PC-3 (cell line): Measurements from ENCODE around the gene TACO1. TPM values are rescaled to one million over a fixed set of nuclear protein-coding genes. Genes with fewer than 3 reads are reported as not detected.

Experiments used
- ATAC-seq: fragments of 200-7000 bp; cut with Tn5 transposase; 2 replicates; pipeline ENCODE4 v1.9.1; 2020; ENCODE audit warnings: mild to moderate bottlenecking, moderate library complexity
- BruUV-seq: library from RNA; stranded (reverse); fragments of 400-500 nt; replicated peaks from 2 replicates; lab custom pipeline; 2021; lab: Mats Ljungman, UMichigan
- CTCF ChIA-PET: fragments of 300-600 bp; sonication (Branson Sonifier 250); formaldehyde crosslinking; loops from one replicate; lab custom pipeline; 2022; ENCODE audit warnings: antibody characterized with exemption; lab: Charles Lee
- POLR2A ChIA-PET: fragments of 300-600 bp; sonication (Branson Sonifier 250); formaldehyde crosslinking; loops from one replicate; lab custom pipeline; 2022; ENCODE audit warnings: antibody characterized with exemption; ENCODE audit not compliant: unreplicated experiment; lab: Charles Lee
- DNase-seq: peaks from one replicate; pipeline ENCODE4 v3.0.0-alpha.2; 2015
- H2AFZ ChIP-seq: fragments of 300-600 bp; sonication (generic); 2 replicates; pipeline ENCODE4 v1.6.0; 2016; ENCODE audit warnings: antibody characterized with exemption, low read length
- H3F3A ChIP-seq: fragments of 300-600 bp; sonication (generic); one replicate; pipeline ENCODE4 v1.6.0; 2017; ENCODE audit warnings: antibody characterized with exemption, low read length, control low read depth, mild to moderate bottlenecking; ENCODE audit not compliant: unreplicated experiment
- H3K27ac ChIP-seq: fragments of 300-600 bp; sonication (generic); 2 replicates; pipeline ENCODE4 v1.5.1; 2016; ENCODE audit warnings: mild to moderate bottlenecking, low read length
- H3K27me3 ChIP-seq: fragments of 300-600 bp; sonication (generic); 2 replicates; pipeline ENCODE4 v1.6.1; 2016; ENCODE audit warnings: low read length, mixed read lengths
- H3K36me3 ChIP-seq: fragments of 300-600 bp; sonication (generic); 2 replicates; pipeline ENCODE4 v1.6.1; 2016; ENCODE audit warnings: low read depth, mixed run types, low read length, mixed read lengths
- H3K4me1 ChIP-seq: fragments of 300-600 bp; sonication (generic); 2 replicates; pipeline ENCODE4 v1.5.1; 2016; ENCODE audit warnings: low read length; ENCODE audit not compliant: insufficient read depth
- H3K4me2 ChIP-seq: fragments of 300-600 bp; sonication (generic); 2 replicates; pipeline ENCODE4 v1.6.0; 2016; ENCODE audit warnings: low read length
- H3K4me3 ChIP-seq: fragments of 300-600 bp; sonication (generic); 2 replicates; pipeline ENCODE4 v1.5.1; 2016; ENCODE audit warnings: mild to moderate bottlenecking, low read length, mixed read lengths
- H3K79me2 ChIP-seq: fragments of 300-600 bp; sonication (generic); 2 replicates; pipeline ENCODE4 v1.6.1; 2017; ENCODE audit warnings: low read length, mixed read lengths
- H3K9ac ChIP-seq: fragments of 300-600 bp; sonication (generic); 2 replicates; pipeline ENCODE4 v1.6.0; 2016; ENCODE audit warnings: mild to moderate bottlenecking, low read length
- H3K9me2 ChIP-seq: fragments of 300-600 bp; sonication (generic); replicated peaks from 2 replicates; pipeline ENCODE4 v1.6.1; 2016; ENCODE audit warnings: mixed run types, low read length, mixed read lengths
- H3K9me3 ChIP-seq: fragments of 300-600 bp; sonication (generic); 2 replicates; pipeline ENCODE4 v1.6.1; 2016; ENCODE audit warnings: low read length, mixed read lengths
- H4K20me1 ChIP-seq: fragments of 300-600 bp; sonication (generic); 2 replicates; pipeline ENCODE4 v1.6.1; 2016; ENCODE audit warnings: low read length, mixed read lengths
- CTCF ChIP-seq: fragments of 300-600 bp; sonication (generic); conservative IDR thresholded peaks from 2 replicates; pipeline ENCODE4 v1.5.1; 2017; ENCODE audit warnings: antibody characterized with exemption, low read depth, mild to moderate bottlenecking, low read length
- EZH2 ChIP-seq: fragments of 300-600 bp; sonication (generic); IDR thresholded peaks from one replicate; pipeline ENCODE4 v1.6.1; 2017; ENCODE audit warnings: antibody characterized with exemption, mild to moderate bottlenecking, low read length; ENCODE audit not compliant: unreplicated experiment
- EZH2phosphoT487 ChIP-seq: fragments of 300-600 bp; sonication (generic); IDR thresholded peaks from 2 replicates; pipeline ENCODE4 v1.6.1; 2018; ENCODE audit warnings: mild to moderate bottlenecking, antibody characterized with exemption, low read length, borderline replicate concordance
- intact Hi-C: fragments of 100-400 bp; cut with micrococcal nuclease; formaldehyde crosslinking; loops from 2 replicates; pipeline ENCODE4 v1.9.0; 2023
- total RNA-seq: library from RNA; depleted of rRNA; stranded (reverse); fragments of >200 nt; gene quantifications from 2 replicates; pipeline ENCODE4 v1.2.3, GENCODE V29; 2014

The TACO1 gene
- total RNA-seq, 1 experiment from 2014 or later, result 47.9 TPM

DNA sequence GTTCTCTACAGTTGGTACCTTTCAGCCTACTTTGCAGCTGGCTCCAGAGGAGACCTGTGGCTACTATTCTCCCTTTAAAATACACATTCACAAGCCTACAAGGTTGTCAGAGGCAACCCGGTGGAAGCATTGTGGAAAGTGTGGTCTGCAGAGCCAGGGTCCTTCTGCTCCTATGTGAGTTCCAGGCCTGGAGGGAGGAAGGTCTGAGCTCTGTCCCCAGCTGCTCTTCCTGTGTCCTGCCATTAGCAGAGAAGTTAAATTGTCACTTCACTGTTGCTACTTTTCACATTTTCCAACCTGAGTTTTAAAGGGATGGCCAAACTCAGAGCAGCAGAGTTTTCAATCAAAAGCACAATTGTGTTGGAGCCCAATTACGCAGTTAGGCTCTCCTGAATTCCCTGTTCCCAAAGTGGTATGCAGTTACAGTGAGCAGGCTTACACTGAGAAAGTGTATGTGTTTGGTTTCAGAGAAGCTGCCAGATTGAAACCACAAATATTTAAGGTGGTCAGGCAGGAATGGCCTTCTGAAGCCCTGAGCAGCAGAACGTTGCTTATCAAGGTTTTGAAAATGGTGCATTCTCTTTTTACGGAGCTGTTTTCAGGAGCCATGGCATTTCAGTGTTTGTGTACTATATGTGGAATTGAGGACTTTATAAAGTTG, 46.5 kb downstream of the TACO1 start:
- H3K9me3 ChIP-seq, result no peaks in the 10 kb centered on the region
- H3F3A ChIP-seq, result no peaks in the 10 kb centered on the region
- ChIA-PET CTCF (no interaction called here), POLR2A (interaction anchor here (0.6 kb wide), 1 partner anchor 25 kb away, joined by 23 read pairs; no protein-coding TSS in a partner anchor)
- H4K20me1 ChIP-seq, result no peaks in the 10 kb centered on the region
- no peaks in the 10 kb centered on the region for H3K27me3 ChIP-seq
- no peaks in the 10 kb centered on the region for H3K36me3 ChIP-seq
- ATAC-seq (peak; percentile 88), DNase-seq (peak; percentile 81)
- TF ChIP-seq EZH2, result no peak
- no peak for TF ChIP-seq EZH2phosphoT487
- TF ChIP-seq CTCF, result no peak
- 0 out of 2 replicates have a peak overlapping the region, but pooled peaks have one; percentile 0 for H3K27ac ChIP-seq
- no peak overlapping the region for H3K9ac ChIP-seq
- no peaks in the 10 kb centered on the region for H3K9me2 ChIP-seq
- no peaks in the 10 kb centered on the region for H3K79me2 ChIP-seq
- BruUV-seq, result TSS peak; percentile 22
- H3K4me3 ChIP-seq, result no peak overlapping the region
- intact Hi-C loops, result no loop called here
- peaks cover 14% of the 10 kb centered on the region for H3K4me1 ChIP-seq
- peak overlapping the region; percentile 26 for H3K4me2 ChIP-seq
- H2AFZ ChIP-seq, result no peak overlapping the region

DNA sequence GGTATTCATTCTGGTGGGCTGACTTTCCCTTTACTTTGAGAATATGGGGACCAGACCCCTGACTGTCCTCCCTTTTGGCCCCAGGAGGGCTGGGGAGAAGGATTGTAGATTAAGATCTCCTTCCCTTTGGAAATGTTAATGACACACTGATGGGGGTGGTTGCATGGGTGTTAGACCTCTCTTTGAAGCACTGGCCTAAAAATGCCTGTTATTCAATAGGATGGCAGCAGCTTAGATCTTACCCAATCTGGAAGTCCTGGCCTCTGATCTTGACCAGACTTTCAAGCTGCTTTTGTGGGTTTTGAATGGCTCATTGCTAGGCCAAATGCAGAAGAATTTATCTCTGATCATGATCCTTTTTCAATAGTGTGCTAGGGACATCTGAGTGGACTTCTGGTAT, 47.2 kb downstream of the TACO1 start:
- no peaks in the 10 kb centered on the region for H4K20me1 ChIP-seq
- no peak overlapping the region for H2AFZ ChIP-seq
- H3K36me3 ChIP-seq, result peaks cover 2% of the 10 kb centered on the region; the same call in 1 of the 2 replicates
- H3K79me2 ChIP-seq, result no peaks in the 10 kb centered on the region
- ATAC-seq (no peak), DNase-seq (no peak)
- intact Hi-C loops, result no loop called here
- no peaks in the 10 kb centered on the region for H3F3A ChIP-seq
- H3K9me3 ChIP-seq, result no peaks in the 10 kb centered on the region
- H3K27me3 ChIP-seq, result no peaks in the 10 kb centered on the region
- no peak overlapping the region for H3K4me3 ChIP-seq
- no TSS peak for BruUV-seq
- peaks cover 14% of the 10 kb centered on the region for H3K4me1 ChIP-seq
- no peaks in the 10 kb centered on the region for H3K9me2 ChIP-seq
- ChIA-PET POLR2A (no interaction called here), CTCF (no interaction called here)
- peak overlapping the region; percentile 26; the same call in 1 of the 2 replicates for H3K4me2 ChIP-seq
- no peak for TF ChIP-seq EZH2
- H3K27ac ChIP-seq, result no peak overlapping the region
- no peak overlapping the region for H3K9ac ChIP-seq

- CTCF ChIA-PET, result no interaction called here
These were observed 49.1 kb downstream of the TACO1 start for GRCh38 chr17:63649813-63650212.

More at GRCh38 chr17:63649813-63650212, 49.1 kb downstream of the TACO1 start:
- POLR2A ChIA-PET, result no interaction called here
- H3K27ac ChIP-seq, result no peak overlapping the region
- no peaks in the 10 kb centered on the region for H3F3A ChIP-seq
- H3K27me3 ChIP-seq, result no peaks in the 10 kb centered on the region
- TF ChIP-seq CTCF (no peak), EZH2 (no peak), EZH2phosphoT487 (no peak)
- no peak overlapping the region for H3K4me3 ChIP-seq
- H3K9me3 ChIP-seq, result no peaks in the 10 kb centered on the region
- no peak overlapping the region for H3K9ac ChIP-seq
- no peak overlapping the region for H3K4me2 ChIP-seq
- DNase-seq (no peak), ATAC-seq (no peak)
- no peak overlapping the region for H2AFZ ChIP-seq
- H4K20me1 ChIP-seq, result no peaks in the 10 kb centered on the region
- intact Hi-C loops, result no loop called here
- peaks cover 14% of the 10 kb centered on the region for H3K4me1 ChIP-seq
- no peaks in the 10 kb centered on the region for H3K79me2 ChIP-seq
- peaks cover 4% of the 10 kb centered on the region; the same call in 1 of the 2 replicates for H3K36me3 ChIP-seq
- BruUV-seq, result no TSS peak
- H3K9me2 ChIP-seq, result no peaks in the 10 kb centered on the region
